GM19468 (cell line): ENCODE measurements around the gene SEZ6L.

Experiments
- ATAC-seq: cut with Tn5 transposase; IDR thresholded peaks from one replicate; pipeline ENCODE4 v1.9.1; 2021; ENCODE audit warnings: mild to moderate bottlenecking, moderate library complexity, moderate number of reproducible peaks; ENCODE audit not compliant: unreplicated experiment; ENCODE audit errors: extremely low read depth

Gene SEZ6L

DNA sequence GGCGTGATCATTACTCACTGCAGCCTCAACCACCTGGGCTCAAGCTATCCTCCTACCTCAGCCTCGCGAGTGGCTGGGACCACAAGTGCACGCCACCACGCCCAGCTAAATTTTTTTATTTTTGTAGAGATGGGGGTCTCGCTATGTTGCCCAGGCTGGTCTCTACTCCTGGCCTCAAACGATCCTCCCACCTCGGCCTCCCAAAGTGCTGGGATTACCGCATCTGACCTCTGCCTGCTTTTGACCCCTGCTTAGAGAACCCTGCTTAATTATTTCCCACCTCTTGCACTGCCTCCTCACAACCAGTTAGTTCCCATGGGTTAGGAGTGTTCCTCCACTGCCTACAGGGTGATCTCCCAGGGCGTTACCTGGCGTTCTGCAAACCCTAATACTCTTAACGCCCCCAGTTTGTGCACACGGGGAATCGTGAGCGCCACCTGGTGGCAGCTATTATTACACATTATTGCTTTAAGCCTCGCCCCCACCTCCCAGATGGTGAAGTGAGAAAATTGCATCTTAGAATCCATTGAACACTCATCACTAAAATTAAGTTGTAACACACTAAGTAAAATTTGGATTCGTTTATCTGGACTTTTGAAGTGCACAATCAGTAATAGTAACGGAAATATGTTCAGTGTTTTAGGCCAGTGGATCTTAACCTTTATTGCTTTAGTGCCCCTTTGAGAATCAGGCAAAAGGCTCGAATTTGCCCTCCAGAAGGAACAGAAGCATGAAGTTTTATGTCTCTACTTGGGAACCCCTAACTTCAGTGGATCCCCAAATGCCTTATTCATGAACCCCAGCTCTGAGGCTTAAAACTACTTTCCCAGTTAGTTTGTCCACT, 198.4 kb downstream of the SEZ6L start:
- ATAC-seq = no peak

DNA sequence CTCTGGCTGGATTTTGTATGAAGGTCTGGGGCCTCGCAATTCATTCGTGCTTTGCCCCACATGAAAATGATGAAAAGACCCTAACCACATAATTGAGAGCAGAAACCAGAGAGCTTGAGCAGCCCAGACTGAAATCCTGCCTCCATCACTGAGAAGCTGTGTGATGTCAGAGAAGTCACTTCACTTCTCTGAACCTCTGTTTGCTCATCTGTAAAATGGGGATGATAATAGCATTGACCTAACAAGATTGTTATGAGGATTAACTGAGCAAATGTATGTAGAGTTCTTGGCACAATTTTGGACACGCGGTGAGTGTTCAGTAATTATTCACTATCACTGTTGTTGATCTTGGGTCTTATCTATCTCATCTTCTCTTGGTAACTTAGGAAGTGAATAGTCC, 203.6 kb downstream of the SEZ6L start:
- no peak for ATAC-seq

GRCh38 chr22:26374391-26375026, 205.2 kb downstream of the SEZ6L start:
- ATAC-seq = no peak

DNA sequence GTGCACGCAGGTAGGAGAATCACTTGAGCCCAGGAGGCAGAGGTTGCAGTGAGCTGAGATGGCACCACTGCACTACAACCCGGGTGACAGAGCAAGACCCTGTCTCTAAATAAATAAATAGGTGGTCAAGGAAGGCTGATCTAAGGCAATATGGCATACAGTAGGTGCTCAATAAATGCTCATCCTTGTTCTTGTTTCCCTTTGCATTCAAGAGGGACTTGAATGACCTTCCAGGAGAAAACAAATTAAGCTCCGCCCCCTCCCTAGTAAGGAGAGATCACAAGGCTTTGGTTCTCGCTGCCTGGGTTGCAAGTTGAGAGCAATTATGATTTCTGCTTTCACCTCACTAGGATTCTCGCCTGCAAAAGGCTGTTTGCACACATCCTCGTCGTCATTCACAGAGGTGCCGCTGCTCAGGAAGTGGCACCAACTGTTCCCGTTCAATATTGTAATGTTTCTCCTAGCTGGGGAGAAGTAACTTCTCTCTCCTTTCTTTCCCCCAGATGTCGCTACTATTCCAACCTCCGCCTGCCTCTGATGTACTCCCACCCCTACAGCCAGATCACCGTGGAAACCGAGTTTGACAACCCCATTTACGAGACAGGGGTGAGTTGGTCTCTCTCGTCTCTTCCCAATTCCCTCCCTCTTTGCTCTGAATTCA, 208.0 kb downstream of the SEZ6L start:
- ATAC-seq = no peak

DNA sequence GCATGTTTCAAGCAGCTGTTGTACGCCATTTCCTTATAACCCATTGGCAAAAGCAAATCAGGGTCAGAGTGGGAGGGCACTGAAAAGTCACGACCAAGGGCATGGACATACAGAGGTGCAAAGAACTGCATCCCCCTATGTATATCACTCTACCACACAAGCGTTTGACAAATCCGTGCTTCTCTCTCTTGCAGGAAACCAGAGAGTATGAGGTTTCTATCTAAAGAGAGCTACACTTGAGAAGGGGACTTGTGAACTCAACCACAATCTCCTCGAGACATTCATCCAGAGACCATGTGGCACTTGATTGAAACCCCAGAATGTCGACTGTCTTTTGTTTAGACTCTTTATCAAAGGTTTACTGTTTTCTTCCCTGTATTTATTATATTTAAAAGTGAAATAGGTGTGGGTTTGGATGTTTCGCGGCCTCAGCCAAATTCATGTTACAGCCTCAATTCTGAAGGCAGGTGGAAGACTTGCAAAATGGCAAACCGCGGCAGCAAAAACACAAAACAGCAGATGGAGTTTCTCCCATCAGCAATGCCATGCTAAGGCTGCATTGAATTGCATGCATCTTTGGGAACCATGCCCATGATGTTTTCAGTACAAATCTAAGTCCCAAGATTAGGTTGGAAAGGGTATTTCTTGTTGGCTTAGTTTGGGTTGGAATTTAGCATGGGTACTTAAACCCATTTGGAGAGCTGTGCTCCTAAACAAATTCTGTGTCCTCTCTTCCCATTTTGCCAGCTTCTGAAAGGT, 211.0 kb downstream of the SEZ6L start:
- no peak for ATAC-seq

DNA sequence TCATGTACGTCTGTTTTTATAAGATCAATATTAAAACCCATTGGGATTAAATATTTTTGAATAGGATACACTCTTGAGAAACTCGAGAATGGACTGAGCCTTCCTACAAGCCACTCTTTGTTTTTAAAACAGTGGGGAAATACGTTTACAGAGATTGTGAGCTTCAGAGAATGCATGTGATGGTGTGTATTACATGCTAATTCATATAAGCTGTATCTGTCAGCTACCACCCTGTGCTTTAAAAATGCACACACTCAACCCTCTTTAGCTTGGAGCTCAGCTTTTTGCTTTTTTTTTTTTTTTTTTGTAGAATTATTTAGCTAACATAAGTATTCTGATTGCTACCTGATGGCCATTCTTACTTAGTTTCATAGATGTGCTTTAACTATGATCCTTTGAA, 213.5 kb downstream of the SEZ6L start:
- ATAC-seq = no peak

DNA sequence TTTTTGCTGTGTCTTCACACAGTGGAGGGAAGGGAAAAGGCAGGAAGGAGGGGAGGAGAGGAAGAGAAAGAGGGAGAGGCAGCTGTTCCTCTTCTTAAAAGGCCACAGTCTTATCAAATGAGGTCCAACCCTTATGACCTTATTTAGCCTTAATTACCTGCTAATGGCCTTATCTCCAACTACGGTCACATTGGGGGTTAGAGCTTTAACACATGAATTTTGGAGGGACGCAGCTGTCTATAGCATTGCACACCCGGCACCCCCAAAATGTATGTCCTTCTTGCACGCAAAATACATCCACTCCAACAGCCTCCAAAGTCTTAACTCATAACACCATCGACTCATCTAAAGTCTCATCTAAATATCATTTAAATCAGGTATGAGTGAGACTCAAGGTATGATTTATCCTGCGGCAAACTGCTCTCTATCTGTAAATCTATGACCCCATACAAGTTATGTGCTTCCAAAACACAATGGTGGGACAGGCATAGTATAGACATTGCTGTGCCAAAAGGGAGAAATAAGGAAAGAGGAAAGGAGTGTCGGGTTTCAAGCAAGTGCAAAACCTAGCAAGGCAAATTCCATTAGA, 214.8 kb downstream of the SEZ6L start:
- no peak for ATAC-seq

DNA sequence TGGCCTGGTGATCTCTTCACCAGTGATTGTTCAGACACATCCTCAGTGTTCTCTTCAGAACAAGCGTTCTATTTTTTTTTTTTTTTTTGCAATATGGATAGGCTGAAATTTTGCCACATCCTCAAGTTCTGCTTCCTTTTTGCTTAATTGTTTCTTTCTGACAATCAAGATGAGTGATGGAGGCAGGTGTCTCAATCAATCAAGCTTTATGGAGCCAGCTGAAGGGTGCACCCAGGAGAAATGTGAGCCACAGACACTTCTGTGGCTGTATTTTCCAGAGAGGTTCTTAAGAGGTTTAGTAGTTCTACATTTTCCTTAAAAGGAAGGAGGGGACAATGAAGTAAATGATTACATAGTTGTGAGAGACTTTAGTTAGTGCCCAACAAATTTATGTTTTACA, 215.9 kb downstream of the SEZ6L start:
- no peak for ATAC-seq

DNA sequence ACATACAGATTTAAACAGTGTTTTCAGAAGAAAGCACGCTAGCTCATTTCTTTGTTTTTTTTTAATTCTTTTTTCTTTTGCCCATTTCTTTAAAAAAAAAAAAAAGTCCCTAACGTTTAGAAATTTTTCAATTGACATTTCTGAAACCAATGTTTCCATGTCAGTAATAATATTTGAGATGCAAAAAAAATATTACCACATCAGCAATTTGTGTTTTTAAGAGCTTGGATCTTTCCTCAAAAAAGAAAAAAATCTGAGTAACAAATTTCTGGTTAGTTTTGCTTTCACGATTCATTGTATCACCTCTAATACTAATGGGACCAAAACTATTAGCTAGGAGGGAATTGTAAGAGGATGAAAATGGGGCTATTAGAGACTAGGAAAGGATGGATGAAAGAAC, 219.9 kb downstream of the SEZ6L start:
- ATAC-seq = no peak

GRCh38 chr22:26391091-26391490, 221.8 kb downstream of the SEZ6L start:
- ATAC-seq = no peak

GRCh38 chr22:26391623-26392022, 222.4 kb downstream of the SEZ6L start:
- no peak for ATAC-seq

DNA sequence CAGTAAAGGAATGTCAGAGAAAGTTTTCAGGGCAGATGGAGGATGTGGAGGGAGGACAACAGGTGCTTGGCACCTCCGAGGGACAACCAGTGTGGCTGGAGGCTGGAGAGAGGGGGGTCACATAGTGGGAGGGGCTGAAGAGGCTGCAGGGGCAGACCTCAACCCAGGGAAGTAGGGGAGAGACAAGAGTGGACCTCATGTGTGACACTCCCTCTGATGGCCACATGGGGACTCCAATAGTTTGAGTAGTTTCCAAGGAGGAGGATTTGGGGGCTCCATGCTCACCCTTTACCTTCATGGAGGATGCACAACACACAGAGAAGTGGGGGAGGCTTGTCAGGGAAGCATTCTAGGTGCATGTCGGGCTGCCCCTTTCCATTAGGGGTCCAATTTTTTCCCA, 224.7 kb downstream of the SEZ6L start:
- no peak for ATAC-seq

DNA sequence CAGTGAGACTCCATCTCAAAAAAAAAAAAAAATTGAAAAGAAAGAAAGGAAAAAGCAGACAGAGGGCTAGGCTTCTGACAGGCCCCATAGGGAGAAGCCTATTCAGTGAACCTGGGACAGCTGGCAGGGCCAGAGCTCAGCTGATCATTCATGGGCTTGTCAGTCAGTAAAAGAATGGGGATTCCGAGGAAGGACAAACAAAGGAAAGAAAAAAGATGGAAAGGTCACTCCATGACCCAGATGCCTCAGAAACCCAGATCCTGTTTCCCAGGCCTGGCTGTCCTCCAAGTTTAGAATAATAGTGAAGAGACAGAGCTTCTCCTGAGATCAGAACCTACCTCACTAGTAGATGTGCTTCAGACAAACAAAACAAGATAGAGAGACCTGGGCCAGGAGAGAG, 225.5 kb downstream of the SEZ6L start:
- ATAC-seq = no peak

DNA sequence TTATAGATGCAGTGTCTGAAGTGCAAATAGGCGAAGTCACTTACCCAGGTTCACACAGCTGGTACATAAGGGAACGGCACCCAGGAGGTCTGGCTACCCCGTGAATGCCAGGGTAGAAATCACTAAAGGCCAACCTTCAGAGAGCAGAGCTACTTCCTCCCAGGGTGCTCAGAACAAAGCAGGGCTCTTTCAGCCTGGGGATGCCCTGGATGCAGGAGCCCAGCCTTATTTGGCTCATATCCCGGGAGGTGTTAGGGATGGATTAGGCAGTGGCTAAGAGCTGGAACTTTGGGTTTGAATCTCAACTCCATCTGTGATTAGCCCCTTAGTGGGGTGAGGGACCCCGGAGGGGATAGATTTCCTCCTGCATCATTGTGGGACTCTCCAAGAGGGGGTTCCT, 226.7 kb downstream of the SEZ6L start:
- ATAC-seq = no peak

DNA sequence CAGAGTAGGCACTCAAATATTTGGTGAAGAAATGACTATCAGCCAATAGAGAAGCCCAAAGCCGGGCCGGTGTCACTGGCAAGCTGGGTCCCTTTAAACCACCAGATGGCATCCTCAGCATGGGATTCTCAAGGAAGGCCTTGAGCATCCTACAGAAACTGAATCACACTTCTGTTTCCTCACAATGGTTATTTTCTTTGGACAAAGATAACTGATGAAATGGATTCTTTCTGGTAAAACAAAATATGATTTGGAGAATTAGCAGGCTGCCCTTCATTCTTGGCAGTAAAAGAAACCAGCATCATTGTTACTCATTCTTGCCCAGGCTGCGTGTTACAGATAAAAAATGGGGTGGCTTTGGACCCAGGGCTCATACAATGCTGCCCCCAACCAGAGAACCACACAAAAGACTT, 229.5 kb downstream of the SEZ6L start:
- ATAC-seq = no peak

- ATAC-seq = no peak
Measured at GRCh38 chr22:26399289-26399688, 230.0 kb downstream of the SEZ6L start.

GRCh38 chr22:26401726-26402125, 232.5 kb downstream of the SEZ6L start:
- no peak for ATAC-seq

GRCh38 chr22:26404851-26405421, 235.7 kb downstream of the SEZ6L start:
- no peak for ATAC-seq

GRCh38 chr22:26406118-26406517, 236.9 kb downstream of the SEZ6L start:
- no peak for ATAC-seq
